ENCODE results near the gene PTPRN. TPM values are rescaled to one million over a fixed set of nuclear protein-coding genes. Genes with fewer than 3 reads are reported as not detected.

Gene PTPRN
- total RNA-seq, 1 experiment from 2014 or later: 6.5 TPM

- peaks cover 23% of the 10 kb centered on the region; the same call in 1 of the 2 replicates for H3K27me3 ChIP-seq (ENCODE audit: insufficient read depth, low read length)
- WGBS (ENCODE audit: extremely low coverage, insufficient read length, low lambda C conversion rate): no CpG with 5 or more reads among the region's 2 CpGs
- H3K4me1 ChIP-seq (ENCODE audit: insufficient read depth, low read length): no peaks in the 10 kb centered on the region
- no peak overlapping the region for H3K27ac ChIP-seq (ENCODE audit: insufficient read length, low read depth, low read length)
- no peak overlapping the region for H3K56ac ChIP-seq (ENCODE audit: insufficient read length, low read depth, low read length)
- H2BK15ac ChIP-seq (ENCODE audit: low read depth, low read length): no peak overlapping the region
- H3K9me3 ChIP-seq (ENCODE audit: control insufficient read depth, low read depth, low read length): no peaks in the 10 kb centered on the region
- no peak overlapping the region for H3K4me2 ChIP-seq (ENCODE audit: insufficient read depth, insufficient read length, low read length)
- Mint-ChIP-seq H3K36me3 (ENCODE audit: insufficient read depth in 1 of 3, low read depth in 3 of 3) (peaks cover 0 to 1% (median 0%) of the 10 kb centered on the region in 3 experiments; a peak in 1 of 7 replicates), H3K9me3 (no peaks in the 10 kb centered on the region; a peak in 1 of 5 replicates), H3K4me1 (peaks cover 16% of the 10 kb centered on the region in 2 experiments), H3K4me3 (no peak overlapping the region), H3K27ac (no peak overlapping the region), H3K27me3 (ENCODE audit: low read depth) (peaks cover 75% of the 10 kb centered on the region)
- no peaks in the 10 kb centered on the region for H4K20me1 ChIP-seq (ENCODE audit: control insufficient read depth, insufficient read depth, insufficient read length)
- H2BK120ac ChIP-seq (ENCODE audit: low read depth, low read length, poor library complexity, severe bottlenecking): no peak overlapping the region
- DNase-seq: no peak
- no peak overlapping the region for H2BK5ac ChIP-seq (ENCODE audit: insufficient read length, low read length)
- H3K14ac ChIP-seq (ENCODE audit: insufficient read depth, low read length): no peak overlapping the region
- no peak overlapping the region for H3T11ph ChIP-seq (ENCODE audit: low read length)
- H3K18ac ChIP-seq (ENCODE audit: insufficient read length, low read depth, low read length): no peak overlapping the region
- no peak overlapping the region for H4K91ac ChIP-seq (ENCODE audit: insufficient read length, low read depth, low read length)
- H3K79me1 ChIP-seq (ENCODE audit: insufficient read depth, low read depth, low read length, poor library complexity, severe bottlenecking): no peaks in the 10 kb centered on the region
- no peak overlapping the region for H3K9ac ChIP-seq (ENCODE audit: extremely low read depth, insufficient read length, low read length)
- H3K23me2 ChIP-seq (ENCODE audit: insufficient read length, low read depth, low read length, poor library complexity, severe bottlenecking): peaks cover 3% of the 10 kb centered on the region
- no peaks in the 10 kb centered on the region for H3K79me2 ChIP-seq (ENCODE audit: insufficient read depth, low read length)
- H2AFZ ChIP-seq (ENCODE audit: low read length): no peak overlapping the region
- TF ChIP-seq, protein P1, sequence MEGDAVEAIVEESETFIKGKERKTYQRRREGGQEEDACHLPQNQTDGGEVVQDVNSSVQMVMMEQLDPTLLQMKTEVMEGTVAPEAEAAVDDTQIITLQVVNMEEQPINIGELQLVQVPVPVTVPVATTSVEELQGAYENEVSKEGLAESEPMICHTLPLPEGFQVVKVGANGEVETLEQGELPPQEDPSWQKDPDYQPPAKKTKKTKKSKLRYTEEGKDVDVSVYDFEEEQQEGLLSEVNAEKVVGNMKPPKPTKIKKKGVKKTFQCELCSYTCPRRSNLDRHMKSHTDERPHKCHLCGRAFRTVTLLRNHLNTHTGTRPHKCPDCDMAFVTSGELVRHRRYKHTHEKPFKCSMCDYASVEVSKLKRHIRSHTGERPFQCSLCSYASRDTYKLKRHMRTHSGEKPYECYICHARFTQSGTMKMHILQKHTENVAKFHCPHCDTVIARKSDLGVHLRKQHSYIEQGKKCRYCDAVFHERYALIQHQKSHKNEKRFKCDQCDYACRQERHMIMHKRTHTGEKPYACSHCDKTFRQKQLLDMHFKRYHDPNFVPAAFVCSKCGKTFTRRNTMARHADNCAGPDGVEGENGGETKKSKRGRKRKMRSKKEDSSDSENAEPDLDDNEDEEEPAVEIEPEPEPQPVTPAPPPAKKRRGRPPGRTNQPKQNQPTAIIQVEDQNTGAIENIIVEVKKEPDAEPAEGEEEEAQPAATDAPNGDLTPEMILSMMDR (conservative IDR thresholded peaks at IDR 0.05): no peak
- no peak overlapping the region for H3K4ac ChIP-seq (ENCODE audit: low read depth, low read length)
- no peak overlapping the region for H2AK5ac ChIP-seq (ENCODE audit: insufficient read length, low read length)
- no peak overlapping the region for H4K5ac ChIP-seq (ENCODE audit: insufficient read length, low read depth, low read length)
- H3K23ac ChIP-seq (ENCODE audit: insufficient read length, low read depth, low read length): no peak overlapping the region
- H2BK20ac ChIP-seq (ENCODE audit: low read depth, low read length, poor library complexity, severe bottlenecking): no peak overlapping the region
- no peak overlapping the region for H2BK12ac ChIP-seq (ENCODE audit: insufficient read length, low read depth, low read length)
- no peak overlapping the region for H4K8ac ChIP-seq (replicated peaks; ENCODE audit: insufficient read length, low read depth, low read length)
Measured at GRCh38 chr2:219334076-219334475, 24.9 kb upstream of the PTPRN start.

Measured in H9 (cell line).